GM12878 (cell line): ENCODE data around the gene NR2E3. TPM values are rescaled to one million over a fixed set of nuclear protein-coding genes. Genes with fewer than 3 reads are reported as not detected.

ENCODE experiments used
- ATAC-seq: fragments of 200-7000 bp; cut with Tn5 transposase; 3 replicates; pipeline ENCODE4 v1.9.1; 2020; ENCODE audit warnings: mild to moderate bottlenecking, moderate library complexity
- BruUV-seq: library from RNA; stranded (reverse); fragments of 400-500 nt; replicated peaks from 2 replicates; lab custom pipeline; 2021; lab: Mats Ljungman, UMichigan
- CTCF ChIA-PET: fragments of 300-600 bp; sonication (Branson Sonifier 250); formaldehyde crosslinking; extraction: SDS; loops from one replicate; lab custom pipeline; 2021; ENCODE audit warnings: inconsistent platforms; lab: Yijun Ruan, JAX
- POLR2A ChIA-PET: fragments of 350-600 bp; formaldehyde crosslinking; extraction: SDS; loops from one replicate; lab custom pipeline; 2021; ENCODE audit warnings: inconsistent platforms; lab: Charles Lee
- RAD21 ChIA-PET: fragments of 300-600 bp; sonication (Branson Sonifier 250); formaldehyde crosslinking; loops from one replicate; lab custom pipeline; 2023; ENCODE audit warnings: antibody characterized with exemption; ENCODE audit not compliant: unreplicated experiment; lab: Charles Lee
- SMC1A ChIA-PET: fragments of 300-600 bp; sonication (Branson Sonifier 250); formaldehyde crosslinking; loops from one replicate; lab custom pipeline; 2023; ENCODE audit not compliant: unreplicated experiment, uncharacterized antibody; lab: Charles Lee
- DNase-seq: peaks from one replicate; pipeline ENCODE4 v3.0.0-alpha.2; 2011; ENCODE audit warnings: low read depth, low spot score
- FAIRE-seq: peaks from 3 replicates; lab custom pipeline; 2011; peaks lifted over from hg19 to GRCh38; lab: Jason Lieb, UNC
- H2AFZ ChIP-seq: 2 replicates; pipeline ENCODE4 v1.6.0; 2011; ENCODE audit warnings: low read depth, low read length, control low read depth; ENCODE audit not compliant: control insufficient read depth
- H3K27ac ChIP-seq: 2 replicates; pipeline ENCODE4 v1.5.1; 2011; ENCODE audit warnings: control low read depth; ENCODE audit not compliant: control insufficient read depth, insufficient read depth
- H3K27me3 ChIP-seq, 2 experiments: replicated peaks in 1 of 2; 2 replicates each; pipeline versions ENCODE4 v1.6.0 to v1.6.1; 2011; ENCODE audit warnings: low read length in 1 of 2; ENCODE audit not compliant: control insufficient read depth in 2 of 2, insufficient read depth in 2 of 2
- H3K36me3 ChIP-seq, 2 experiments: 2 replicates each; pipeline ENCODE4 v1.5.1; 2011; ENCODE audit warnings: low read length in 1 of 2; ENCODE audit not compliant: control insufficient read depth in 2 of 2, insufficient read depth in 2 of 2
- H3K4me1 ChIP-seq: 2 replicates; pipeline ENCODE4 v1.6.1; 2011; ENCODE audit warnings: mild to moderate bottlenecking, low read length, moderate library complexity, mixed read lengths; ENCODE audit not compliant: control insufficient read depth, insufficient read depth
- H3K4me2 ChIP-seq: 2 replicates; pipeline ENCODE4 v1.6.0; 2011; ENCODE audit warnings: control low read depth; ENCODE audit not compliant: control insufficient read depth, insufficient read depth
- H3K4me3 ChIP-seq: fragments of 200-600 bp; sonication (generic); 2 replicates; pipeline ENCODE4 v1.5.1; 2016
- H3K79me2 ChIP-seq: 2 replicates; pipeline ENCODE4 v1.6.0; 2011; ENCODE audit warnings: low read length; ENCODE audit not compliant: control insufficient read depth, insufficient read depth
- H3K9ac ChIP-seq: 2 replicates; pipeline ENCODE4 v1.8.0; 2011; ENCODE audit warnings: low read length, control low read depth, mixed read lengths; ENCODE audit not compliant: control insufficient read depth, insufficient read depth
- H3K9me3 ChIP-seq: replicated peaks from 3 replicates; pipeline ENCODE4 v1.5.1; 2011; ENCODE audit warnings: mild to moderate bottlenecking, low read length; ENCODE audit not compliant: control insufficient read depth, insufficient read depth
- H4K20me1 ChIP-seq: 2 replicates; pipeline ENCODE4 v1.6.0; 2011; ENCODE audit not compliant: control insufficient read depth, insufficient read depth
- NFYB ChIP-seq: IDR thresholded peaks from 2 replicates; pipeline ENCODE4 v1.6.1; 2011; ENCODE audit warnings: low read depth, mild to moderate bottlenecking, low read length, improper control_type of control experiment, moderate library complexity; ENCODE audit not compliant: insufficient read depth
- NR2C1 ChIP-seq: fragments of 450-650 bp; IDR thresholded peaks from 2 replicates; pipeline ENCODE4 v1.6.1; 2017; ENCODE audit warnings: antibody characterized with exemption, mild to moderate bottlenecking, moderate library complexity
- YBX1 ChIP-seq: fragments of 450-650 bp; IDR thresholded peaks from 2 replicates; pipeline ENCODE4 v1.6.1; 2016; ENCODE audit warnings: antibody characterized with exemption
- ZBTB11 ChIP-seq: fragments of 450-650 bp; formaldehyde crosslinking; IDR thresholded peaks from 2 replicates; pipeline ENCODE4 v1.5.0; 2022; ENCODE audit warnings: mild to moderate bottlenecking, missing genetic modification characterization
- WGBS: methylation state at CpG from one replicate; pipeline ENCODE4 v1.1.6; 2016; ENCODE audit warnings: low lambda C conversion rate; ENCODE audit not compliant: insufficient replicate concordance, insufficient coverage; ENCODE audit errors: missing lambda C conversion rate; 5-methylcytosine and 5-hydroxymethylcytosine counted together
- in situ Hi-C: fragments of 300-500 bp; cut with MboI; formaldehyde crosslinking; loops from 9 replicates; pipeline ENCODE4 v1.14.3; 2018; ENCODE audit warnings: mixed read lengths
- intact Hi-C: fragments of 100-400 bp; cut with micrococcal nuclease; formaldehyde crosslinking; loops from one replicate; pipeline ENCODE4 v1.14.2; 2022; ENCODE audit not compliant: unreplicated experiment
- polyA plus RNA-seq, 11 experiments: library from polyadenylated mRNA; depleted of rRNA in 4 of 11; unstranded in 6 of 11; stranded (reverse) in 5 of 11; fragments of >200 nt; fragmentation: Nextera tagmentation in 4 of 11; fragmentation: Illumina TruSeq in 1 of 11; extraction: Ambion mirVana in 4 of 11; extraction: Trizol in 1 of 11; gene quantifications; 1 replicate in 1 of 11; 2 replicates in 10 of 11; pipeline versions ENCODE4 v1.2.1 to v1.2.3, GENCODE V29; 2011 to 2016; ENCODE audit warnings: inconsistent platforms in 2 of 11, missing spikeins in 2 of 11, low read depth in 1 of 11
- total RNA-seq, 4 experiments: library from RNA; depleted of rRNA in 3 of 4; stranded (reverse); fragments of >200 nt in 3 of 4; fragmentation: Illumina TruSeq in 1 of 4; extraction: Trizol in 1 of 4; gene quantifications; 2 replicates each; pipeline versions ENCODE4 v1.2.1 to v1.2.3, GENCODE V29; 2013 to 2021

NR2E3 gene
- total and polyA plus RNA-seq, 10 of the 15 experiments (the other 5 are each of a cell fraction or from before 2014, with no cell fraction given), result 0.05 to 0.11 (median 0.11) TPM; not detected in 7

DNA sequence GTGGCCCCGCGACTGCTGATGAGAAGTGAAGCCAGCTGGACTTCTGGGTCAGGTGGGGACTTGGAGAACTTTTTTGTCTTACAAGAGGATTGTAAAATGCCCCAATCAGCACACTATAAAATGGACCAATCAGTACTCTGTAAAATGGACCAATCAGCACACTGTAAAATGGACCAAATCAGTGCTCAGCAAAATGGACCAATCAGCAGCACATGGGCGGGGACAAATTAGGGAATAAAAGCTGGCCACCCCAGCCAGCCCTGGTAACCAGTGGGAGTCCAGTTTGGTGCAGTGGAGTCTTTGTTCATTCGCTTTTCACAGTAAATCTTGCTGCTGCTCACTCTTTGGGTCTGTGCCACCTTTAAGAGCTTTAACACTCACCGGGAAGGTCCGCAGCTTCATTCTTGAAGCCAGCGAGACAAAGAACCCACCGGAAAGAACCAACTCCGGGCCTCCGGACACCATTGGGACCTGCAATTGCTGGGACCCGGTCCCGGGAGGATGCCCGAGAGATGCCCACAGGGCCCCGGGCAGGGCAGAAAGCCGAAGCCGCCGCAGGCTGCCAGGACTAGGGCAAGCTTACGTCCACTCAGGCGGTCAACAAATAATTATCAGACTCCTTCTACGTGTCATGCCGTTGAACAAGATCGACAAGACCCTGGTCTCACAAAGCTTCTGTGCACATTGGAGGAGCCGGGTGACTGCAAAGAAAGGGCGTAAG is 8.3 kb upstream of the NR2E3 start:
- H3K36me3 ChIP-seq, result no peaks in the 10 kb centered on the region
- H4K20me1 ChIP-seq, result no peaks in the 10 kb centered on the region
- WGBS, result 95% methylated on average over 24 of the region's 24 CpGs
- no peak overlapping the region for H2AFZ ChIP-seq
- intact Hi-C loops (loop anchor here (1.0 to 2.0 kb wide), 4 partner anchors 50 to 355 kb away; no protein-coding TSS in a partner anchor), in situ Hi-C loops (loop anchor here (5.0 to 10.0 kb wide), 3 partner anchors 55 to 353 kb away; no protein-coding TSS in a partner anchor)
- no peak for FAIRE-seq
- TF ChIP-seq NFYB (peak; percentile 72), NR2C1 (no peak), YBX1 (no peak), ZBTB11 (CRISPR knock-in tag) (no peak)
- TF ChIP-seq, all 136 proteins: peak for 1
- Histone ChIP-seq H3K4me3 (no peak overlapping the region), H3K9ac (no peak overlapping the region), H3K4me1 (peaks cover 10% of the 10 kb centered on the region), H3K4me2 (no peak overlapping the region), H3K27ac (no peak overlapping the region), H3K79me2 (no peaks in the 10 kb centered on the region), H3K27me3 (no peaks in the 10 kb centered on the region), H3K9me3 (no peaks in the 10 kb centered on the region; the same call in 2 of the 3 replicates)
- no peak for DNase-seq
- BruUV-seq, result no TSS peak
- RAD21 ChIA-PET, result interaction anchor here (1.4 to 3.0 kb wide), 4 partner anchors 21 to 356 kb away, joined by 3 to 25 read pairs (median 10); no protein-coding TSS in a partner anchor
- CTCF ChIA-PET, result interaction anchor here (0.7 to 6.0 kb wide), 19 partner anchors 16 to 789 kb away, joined by 3 to 69 read pairs (median 4); no protein-coding TSS in a partner anchor
- ATAC-seq, result no peak
- SMC1A ChIA-PET, result interaction anchor here (0.6 to 4.2 kb wide), 8 partner anchors 12 to 354 kb away, joined by 3 to 26 read pairs (median 4); no protein-coding TSS in a partner anchor
- POLR2A ChIA-PET, result no interaction called here
